ENCODE measurements around the gene BCL11B.

Gene BCL11B

DNA sequence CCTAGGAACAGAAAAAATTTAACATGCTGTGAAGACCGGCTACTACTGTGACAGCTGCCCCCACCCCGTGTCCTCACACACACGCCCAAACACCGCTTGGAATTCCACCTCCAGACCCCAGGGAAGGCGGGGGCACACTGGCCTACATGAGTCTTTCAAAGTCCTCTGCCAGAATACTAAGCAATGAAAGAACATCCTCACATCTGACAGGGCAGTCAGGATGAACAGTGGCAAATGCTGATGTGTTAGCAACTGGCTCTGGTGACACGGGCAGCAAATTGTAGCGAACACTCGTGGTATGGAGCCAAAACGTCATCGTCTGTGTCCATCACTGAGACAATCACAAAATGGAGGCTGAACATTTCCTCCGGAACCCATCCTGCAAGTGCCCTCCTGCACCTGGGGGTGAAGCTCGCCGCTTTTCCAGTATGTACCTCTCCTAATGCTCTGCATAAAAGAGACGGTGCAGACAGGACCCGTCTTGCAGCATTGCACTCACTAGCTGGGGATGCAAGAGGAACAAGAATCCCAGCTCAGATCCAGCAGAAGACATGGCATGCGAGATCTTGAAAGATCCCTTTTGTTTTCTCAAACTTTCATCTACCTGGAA is 94.8 kb downstream of the BCL11B start:
- DNase-seq = no peak

DNA sequence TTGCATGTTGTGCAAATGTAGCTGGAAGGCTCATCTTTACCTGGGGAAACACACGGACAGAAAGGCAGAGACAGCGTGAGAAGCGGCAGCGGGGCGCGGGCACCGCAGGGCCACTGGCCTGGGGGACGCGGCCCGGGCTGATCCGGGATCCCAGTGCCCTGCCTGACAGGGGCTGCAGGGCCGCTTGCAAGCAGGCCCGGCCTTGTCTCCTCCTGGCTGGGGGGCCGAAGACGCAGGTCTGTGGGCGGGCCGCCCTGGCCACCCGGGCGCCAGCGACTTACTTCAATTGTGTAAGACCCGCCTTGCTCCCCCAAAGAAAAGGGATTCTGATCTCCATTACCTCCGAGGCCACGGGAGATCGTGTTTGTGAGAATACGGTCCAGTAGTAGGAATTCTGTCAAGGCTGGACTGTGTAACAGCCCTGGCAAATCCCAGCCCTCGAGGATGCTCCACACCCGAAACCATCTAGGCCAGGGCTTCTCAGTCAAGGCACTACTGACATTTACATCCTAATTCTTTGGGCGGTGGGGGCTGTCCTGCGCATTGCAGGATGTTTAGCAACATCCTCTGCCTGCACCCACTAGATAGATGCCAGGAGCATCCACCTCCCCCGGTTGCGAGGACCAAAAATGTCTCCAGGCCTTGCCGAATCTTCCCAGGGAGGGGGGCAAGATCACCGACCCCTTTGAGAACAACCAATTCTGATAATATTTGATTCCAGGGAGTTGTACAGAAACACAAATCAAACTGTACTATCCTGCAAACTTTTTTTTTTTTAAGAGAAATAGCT is 95.6 kb downstream of the BCL11B start:
- DNase-seq = no peak

DNA sequence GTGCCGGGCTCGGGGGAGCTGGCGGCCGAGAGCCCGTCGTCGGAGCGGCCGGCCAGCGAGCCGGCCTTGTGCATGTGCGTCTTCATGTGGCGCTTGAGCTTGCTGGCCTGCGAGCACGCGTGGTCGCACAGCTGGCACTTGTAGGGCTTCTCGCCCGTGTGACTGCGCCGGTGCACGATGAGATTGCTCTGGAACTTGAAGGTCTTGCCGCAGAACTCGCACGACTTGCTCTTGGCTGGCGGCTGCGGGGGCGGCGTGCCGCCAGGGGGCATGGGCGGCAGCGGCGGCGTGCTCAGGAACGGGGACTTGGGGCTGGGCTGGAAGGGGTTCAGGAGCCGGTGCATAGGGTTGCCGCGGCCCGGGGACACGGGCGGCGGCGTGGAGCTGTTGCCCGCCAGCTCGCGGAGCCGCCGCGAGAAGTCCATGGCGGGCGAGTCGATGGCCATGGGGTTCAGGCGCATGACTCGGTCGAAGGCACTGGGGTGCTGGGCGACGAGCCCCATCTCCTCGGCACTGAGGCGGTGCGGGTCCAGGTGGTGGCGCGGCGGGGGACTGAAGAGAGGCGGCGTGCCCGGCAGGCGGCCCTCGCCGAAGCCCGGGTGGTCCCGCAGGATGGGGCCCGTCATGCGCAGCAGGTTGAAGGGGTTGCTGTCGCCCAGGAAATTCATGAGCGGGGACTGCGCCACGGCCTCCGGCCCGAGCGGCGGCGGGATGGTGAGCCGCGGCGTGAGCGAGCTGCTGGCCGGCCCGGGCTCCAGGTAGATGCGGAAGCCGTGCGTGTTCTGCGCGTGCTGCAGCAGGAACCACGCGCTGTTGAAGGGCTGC is 96.5 kb downstream of the BCL11B start:
- no peak for DNase-seq

DNA sequence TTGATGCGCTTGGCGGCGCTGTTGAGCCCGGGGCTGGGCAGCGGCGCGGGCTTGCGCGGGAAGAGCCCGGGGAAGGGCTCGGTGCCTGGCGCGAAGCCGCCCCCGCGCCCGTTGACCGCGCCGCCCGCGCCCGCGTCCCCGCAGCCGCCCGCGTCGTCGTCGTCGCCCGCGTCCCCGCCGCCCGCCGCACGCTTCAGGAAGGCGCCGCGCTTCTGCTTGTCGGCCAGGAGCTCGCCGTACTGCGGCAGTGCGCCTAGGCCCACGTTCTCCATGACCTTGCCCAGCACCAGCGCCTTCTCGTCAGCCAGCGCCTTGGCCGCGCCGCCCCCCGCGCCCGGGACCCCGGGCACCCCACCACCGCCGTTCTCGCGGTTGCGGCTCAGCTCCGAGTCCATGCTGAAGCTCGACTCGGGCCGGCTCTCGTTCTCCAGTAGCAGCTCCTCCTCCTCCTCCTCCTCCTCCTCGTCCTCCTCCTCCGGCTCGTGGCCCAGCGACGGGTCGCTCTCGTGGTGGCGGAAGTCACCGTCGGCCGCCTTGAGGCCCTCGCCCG is 97.2 kb downstream of the BCL11B start:
- no peak for DNase-seq

DNA sequence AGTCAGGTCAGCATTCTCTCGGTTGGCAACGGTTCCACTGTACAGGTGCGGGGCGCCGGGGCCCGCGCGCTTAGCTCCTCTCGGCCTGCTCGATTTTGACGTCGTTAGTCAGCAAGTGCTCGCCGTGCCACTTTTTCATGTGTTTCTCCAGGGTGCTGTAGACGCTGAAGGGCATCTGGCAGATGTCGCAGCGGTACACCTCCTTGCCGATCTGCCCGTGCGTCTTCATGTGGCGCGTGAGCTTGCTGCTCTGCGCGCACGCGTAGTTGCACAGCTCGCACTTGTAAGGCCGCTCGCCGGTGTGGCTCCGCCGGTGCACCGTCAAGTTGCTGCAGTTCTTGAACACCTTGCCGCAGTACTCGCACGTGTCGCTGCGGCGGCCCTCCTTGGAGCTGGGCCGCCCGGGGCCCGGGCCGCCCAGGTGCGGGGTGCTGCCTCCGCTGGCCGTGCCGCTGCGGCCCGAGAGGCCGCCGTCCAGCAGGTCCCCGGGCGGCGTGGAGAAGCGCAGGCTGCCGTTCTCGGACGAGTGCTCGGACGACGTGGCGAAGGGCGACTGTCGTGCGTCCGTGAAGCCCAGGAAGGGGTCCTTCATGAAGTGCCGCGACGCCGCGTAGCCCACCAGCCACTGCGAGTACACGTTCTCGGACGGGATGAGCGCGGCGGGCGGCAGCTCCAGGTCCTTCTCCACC is 97.8 kb downstream of the BCL11B start:
- DNase-seq = no peak

DNA sequence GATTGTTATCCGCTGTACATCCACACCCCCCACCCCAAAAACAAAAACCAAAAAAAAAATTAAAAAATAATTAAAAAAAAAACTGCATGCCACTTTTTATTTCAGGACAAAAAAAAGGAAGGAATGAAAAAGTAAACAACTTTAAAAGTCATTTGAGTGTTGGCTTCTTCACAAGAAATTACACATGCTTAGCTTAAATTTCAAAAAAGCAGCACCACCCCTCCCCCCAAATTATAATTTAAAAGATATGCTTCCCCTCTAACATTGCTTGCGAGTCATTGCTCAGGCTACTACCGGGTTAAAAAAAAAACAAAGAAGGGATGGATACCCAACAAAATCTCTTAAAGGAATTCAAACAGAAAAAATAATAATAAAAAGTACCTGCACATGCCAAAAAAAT is 98.5 kb downstream of the BCL11B start:
- no peak for DNase-seq

DNA sequence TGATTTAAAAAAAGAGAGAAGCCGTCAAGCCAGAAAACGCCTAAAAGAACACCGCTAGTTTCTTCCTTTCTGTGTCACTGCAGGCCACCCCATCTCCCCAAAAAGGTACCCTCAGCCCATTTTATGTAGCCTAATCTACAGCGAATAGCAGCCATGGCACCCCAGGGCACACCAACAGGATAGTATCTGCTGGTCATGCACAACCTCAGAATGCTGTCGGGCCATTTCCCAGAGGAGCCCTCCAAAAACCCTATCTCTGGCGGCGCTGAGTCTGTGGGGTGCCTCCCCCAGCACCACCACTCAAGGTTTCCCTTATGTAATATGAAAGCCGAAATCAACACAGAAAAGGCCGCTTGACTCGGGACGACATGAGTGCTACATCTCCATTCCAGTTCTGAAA is 98.9 kb downstream of the BCL11B start:
- no peak for DNase-seq

DNA sequence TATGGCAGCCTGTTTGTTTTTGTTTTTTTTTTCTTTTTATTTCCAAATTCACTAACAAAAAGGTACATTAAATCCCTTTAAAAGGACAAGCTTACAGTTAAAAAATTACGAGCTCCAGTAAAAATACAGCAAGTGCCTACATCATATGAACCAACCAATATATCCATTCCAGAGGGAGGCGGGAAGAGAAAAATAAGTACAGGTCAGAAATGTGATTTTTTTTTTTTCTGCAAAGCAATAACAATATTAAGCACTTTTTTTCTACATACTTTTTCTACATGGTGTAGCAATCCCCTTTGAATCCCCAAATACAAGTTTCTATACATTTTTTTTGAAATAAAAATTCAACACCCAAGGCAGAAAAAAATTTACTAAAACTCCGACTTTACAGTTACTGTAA is 100.6 kb downstream of the BCL11B start:
- no peak for DNase-seq

DNA sequence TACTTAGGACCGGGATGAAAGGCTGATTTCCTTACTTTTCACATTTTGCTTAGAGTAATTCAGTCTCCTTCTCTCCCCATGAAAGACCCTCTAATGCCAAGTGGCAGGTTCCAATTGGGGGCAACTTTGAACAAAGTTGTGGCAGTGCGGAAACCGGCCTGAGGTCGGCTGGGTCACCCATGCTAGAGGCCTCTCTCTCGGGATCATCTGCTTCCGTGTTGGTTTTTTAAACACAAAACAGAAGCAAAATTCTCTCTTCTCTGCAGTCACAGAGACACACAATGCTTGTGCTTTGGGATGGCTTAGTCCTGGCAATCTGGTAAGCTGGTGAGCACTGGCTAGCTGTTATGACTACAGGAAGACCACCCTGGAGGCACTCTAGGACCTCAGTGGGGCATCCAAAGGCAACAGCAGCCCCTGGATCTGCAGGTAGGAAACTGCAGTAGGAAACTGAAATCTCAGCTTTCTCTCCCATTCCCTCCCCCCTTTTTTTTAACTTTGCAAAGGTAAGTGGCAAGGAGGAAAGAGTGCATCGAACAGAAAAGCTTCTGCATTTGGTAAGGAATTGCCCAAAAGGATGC is 102.1 kb downstream of the BCL11B start:
- DNase-seq = no peak

DNA sequence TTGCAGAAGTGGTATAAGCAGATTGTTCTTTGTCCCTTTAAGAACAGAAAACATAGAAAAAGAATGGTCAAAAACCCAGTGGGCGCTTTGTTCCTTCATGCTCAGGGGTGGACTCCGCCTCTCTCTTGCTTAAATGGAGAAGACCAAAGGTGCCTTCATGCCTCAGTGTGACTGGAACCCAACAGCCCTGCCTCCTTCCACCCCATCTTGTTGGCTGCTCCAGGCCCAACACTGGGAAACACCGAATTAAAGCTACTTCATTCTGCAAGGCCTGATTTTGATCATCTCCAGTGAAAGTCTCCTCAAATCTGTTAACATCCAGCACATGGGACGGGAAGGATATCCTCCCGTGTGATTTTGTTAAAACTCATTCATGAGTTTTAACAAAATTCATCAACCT is 103.7 kb downstream of the BCL11B start:
- DNase-seq = no peak

DNA sequence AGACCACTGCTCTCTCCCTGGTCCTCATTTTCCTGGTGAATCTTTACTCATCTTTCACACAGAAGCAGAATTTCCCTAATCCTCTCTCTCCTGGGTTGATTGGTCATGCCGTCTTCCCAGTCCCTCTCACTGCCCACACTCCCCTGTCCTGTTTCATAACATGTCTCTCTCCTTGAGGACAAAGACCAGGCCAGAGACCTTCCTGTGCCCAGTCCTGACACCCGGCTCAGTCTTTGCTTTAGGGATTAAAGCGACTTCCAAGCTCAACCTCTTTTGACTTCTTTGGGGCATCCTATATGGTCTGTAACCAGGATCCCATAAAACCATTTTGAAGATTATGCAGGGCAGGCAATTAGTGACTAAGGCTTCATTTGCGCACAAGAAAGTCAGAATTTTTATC is 105.5 kb downstream of the BCL11B start:
- DNase-seq = no peak

DNA sequence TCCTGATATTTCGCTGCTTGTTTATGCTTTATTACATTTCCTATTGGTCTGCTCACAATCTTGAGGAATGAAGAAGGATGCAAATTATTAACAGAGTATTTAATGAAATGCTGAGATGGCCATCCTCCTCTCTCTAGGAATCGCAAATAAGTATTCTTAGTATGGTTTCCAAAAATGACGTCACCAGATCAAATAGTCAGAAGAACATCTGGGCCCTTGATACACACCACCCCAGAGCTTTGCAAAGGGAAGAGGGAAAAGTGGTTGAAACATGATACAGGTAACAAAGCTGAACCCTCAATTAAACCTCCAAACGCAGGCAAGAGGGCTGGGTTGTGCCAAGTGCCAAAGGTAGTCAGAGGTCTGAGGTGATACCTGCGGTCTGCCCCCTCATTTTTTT is 107.3 kb downstream of the BCL11B start:
- no peak for DNase-seq

DNA sequence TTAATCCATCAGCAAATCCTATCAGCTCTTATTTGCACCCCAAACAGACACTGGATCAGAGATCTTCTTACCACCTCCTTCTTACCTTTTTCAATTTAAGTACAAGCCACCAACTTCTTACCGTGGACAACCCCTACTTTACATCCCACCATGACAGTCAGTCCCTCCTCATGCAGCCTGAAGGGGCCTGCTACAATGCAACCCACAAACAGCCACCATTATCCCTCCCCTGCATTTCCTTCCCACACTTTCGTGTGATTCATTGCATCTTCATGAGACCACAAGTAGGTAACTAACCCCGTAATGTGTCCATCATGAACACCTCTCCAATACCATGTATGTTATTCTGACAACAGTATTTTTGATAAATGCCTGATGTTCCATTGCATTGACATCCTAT is 108.6 kb downstream of the BCL11B start:
- peak; percentile 6 for DNase-seq

DNA sequence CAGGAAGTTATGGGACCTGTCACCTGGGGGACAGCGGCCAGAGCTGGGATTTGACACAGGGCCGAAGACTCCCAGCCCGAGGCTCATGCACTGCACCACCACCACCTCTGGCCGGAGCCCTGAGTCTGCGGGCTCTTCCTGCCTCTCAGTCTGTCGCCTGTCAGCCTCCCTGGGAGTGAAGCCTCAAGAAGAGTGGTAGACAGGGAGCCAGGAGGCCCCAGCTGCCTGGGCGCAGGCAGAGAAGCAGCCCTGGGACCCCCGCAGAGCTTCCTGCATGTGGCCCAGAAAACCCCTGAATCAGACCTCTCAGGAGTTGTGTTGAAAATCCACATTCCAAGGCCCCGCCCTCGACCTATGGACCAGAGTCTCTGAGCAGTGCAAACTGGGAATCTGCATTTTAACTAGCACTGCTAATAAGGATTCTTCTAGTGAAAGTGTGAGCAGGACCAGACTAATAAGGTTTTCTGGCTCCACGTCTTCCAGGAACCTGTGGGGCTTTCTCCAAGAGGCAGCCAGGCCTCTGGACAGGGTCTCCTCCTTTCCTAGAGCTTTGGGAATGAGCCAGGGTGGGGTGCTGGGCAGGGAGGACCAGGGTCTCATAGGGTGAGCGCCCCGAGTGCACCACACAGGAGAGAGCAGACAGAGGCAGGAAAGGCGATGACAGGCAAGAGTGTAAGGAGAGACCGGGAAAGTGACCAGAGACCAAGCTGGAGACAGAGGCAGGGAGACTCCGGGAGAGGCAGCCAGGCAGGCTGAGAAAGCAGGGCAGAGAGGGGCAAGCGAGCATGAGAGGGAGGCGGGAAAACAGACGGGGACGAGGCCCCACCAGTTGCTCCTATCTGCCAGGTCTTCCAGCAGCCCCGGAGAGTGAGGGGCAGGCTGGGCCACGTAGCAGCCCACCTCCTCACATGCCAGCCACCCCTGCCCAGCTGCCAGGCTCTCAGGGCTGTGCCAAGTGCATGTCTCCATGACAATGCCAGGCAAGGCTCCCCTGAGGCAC is 112.4 kb downstream of the BCL11B start:
- DNase-seq = peak; percentile 26

DNA sequence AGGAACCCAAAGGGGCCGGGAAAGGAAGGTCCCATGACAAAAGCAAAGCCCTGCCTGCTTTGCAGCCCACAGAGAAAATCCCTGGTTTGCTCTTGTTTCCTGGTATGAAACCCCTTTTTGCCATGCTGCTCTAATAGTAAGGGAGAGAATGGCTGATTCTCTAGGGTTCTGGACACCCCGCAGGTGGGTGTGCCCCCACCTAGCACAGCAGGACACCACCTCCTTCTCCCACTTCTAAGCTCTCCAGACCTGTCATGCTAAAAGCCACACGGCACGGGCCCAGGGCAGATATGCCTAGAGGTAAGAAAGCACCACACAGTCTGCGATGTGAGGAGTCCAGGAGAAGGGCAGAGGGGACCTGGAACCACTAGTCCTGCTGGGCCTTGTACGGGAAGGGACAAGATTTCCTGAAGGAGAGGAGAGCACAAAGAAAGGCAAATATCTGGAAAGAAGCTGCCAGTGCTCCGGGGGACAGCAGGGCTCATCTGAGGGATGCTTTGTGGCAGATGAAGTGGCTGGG is 113.3 kb downstream of the BCL11B start:
- DNase-seq = peak; percentile 19

DNA sequence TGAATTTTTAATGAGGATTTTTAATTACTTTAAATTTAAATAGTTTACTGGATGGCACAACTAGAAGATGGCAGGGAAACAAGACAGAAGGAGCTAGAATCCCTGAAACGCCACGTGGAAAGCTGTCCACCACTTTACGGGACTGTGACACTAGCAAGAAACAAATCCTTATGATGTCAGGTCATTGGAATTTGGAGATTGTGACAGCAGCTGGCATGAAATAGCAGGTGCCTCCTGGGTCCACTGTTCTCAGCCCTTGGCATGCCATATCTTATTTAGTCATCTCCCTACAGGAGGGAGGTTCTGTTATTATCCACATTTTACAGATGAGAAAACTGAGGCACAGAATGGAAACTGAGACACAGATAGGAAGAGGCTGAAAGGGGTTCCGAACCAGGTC is 113.8 kb downstream of the BCL11B start:
- DNase-seq = peak; percentile 26

DNA sequence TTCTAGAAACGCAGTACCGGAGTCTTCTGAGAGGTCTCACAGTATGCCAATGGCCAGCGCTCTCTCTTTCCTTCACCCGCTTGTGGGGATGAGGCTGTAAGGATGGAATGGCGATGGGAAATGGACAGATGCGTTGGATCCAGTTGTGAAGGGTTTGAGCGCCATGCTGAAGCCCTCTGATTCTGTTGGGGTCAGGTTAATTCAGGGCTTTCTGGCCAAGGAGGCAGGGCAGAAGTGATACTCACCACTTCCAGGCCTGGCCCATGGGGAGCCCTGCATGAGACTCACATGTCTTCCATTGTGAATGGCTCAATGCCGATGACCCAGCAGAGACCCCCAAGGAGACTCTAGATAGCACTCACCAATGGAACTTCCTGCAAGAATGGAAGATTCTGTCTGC is 114.3 kb downstream of the BCL11B start:
- DNase-seq = peak; percentile 17

DNA sequence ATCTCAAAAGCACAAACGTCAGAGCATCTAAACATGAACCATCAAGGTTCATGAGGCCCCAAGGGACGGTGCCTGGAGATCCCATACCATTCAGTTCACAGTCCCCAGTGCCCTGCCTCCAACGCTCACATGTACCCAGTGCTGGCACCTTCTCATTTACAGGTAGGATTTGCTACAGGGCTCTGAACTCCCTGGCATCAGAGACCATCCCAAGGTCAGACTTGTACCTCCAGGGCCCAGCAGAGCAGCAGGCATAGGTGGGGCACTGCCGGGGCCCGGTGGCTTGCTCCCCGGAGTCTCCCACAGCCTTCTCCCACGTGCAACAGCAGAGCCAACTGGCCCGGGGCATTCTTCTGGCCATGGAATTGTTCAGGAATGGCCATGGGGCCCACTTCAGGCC is 114.8 kb downstream of the BCL11B start:
- DNase-seq = no peak

DNA sequence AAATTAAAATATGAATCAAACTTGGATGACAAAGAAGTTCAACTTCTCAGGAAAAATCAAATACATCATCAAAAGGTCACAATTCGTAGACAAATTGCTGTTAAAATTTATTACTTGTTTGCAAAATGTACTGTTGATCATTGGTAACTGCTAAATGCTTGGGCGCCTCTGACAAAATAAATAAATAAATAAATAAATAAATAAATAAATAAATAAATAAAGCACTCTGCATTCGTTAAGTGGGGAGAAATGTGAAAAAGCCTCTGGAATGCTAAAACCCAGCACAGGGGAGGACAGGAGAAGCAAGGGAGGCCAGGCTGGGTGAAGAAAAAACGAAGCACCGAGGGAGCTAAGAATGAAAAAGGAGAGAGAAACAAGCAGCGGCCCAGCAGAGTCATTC is 115.2 kb downstream of the BCL11B start:
- peak; percentile 19 for DNase-seq

DNA sequence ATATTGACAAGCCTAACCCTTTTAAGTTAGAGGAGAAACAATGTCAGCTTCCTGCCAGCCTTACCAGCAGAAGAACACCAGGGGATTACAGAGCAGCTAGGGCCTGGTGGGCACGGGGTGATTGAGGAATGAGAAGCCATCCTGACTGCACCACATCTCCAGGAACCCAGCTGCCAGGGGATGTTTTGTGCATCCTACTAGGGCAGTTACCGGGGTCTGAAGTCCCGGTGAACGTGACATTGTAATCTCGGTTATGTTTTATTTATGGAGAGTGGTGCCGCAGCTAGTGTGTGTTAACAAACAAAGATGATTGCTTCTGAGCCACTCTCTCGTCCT is 115.9 kb downstream of the BCL11B start:
- DNase-seq = peak; percentile 11
